GM12878 (cell line): ENCODE data around the gene PADI1. TPM values are rescaled to one million over a fixed set of nuclear protein-coding genes. Genes with fewer than 3 reads are reported as not detected.

Experiments
- ATAC-seq: fragments of 200-7000 bp; cut with Tn5 transposase; 3 replicates; pipeline ENCODE4 v1.9.1; 2020; ENCODE audit warnings: mild to moderate bottlenecking, moderate library complexity
- BruUV-seq: library from RNA; stranded (reverse); fragments of 400-500 nt; replicated peaks from 2 replicates; lab custom pipeline; 2021; lab: Mats Ljungman, UMichigan
- CTCF ChIA-PET: fragments of 300-600 bp; sonication (Branson Sonifier 250); formaldehyde crosslinking; extraction: SDS; loops from one replicate; lab custom pipeline; 2021; ENCODE audit warnings: inconsistent platforms; lab: Yijun Ruan, JAX
- POLR2A ChIA-PET: fragments of 350-600 bp; formaldehyde crosslinking; extraction: SDS; loops from one replicate; lab custom pipeline; 2021; ENCODE audit warnings: inconsistent platforms; lab: Charles Lee
- RAD21 ChIA-PET: fragments of 300-600 bp; sonication (Branson Sonifier 250); formaldehyde crosslinking; loops from one replicate; lab custom pipeline; 2023; ENCODE audit warnings: antibody characterized with exemption; ENCODE audit not compliant: unreplicated experiment; lab: Charles Lee
- SMC1A ChIA-PET: fragments of 300-600 bp; sonication (Branson Sonifier 250); formaldehyde crosslinking; loops from one replicate; lab custom pipeline; 2023; ENCODE audit not compliant: unreplicated experiment, uncharacterized antibody; lab: Charles Lee
- DNase-seq: peaks from one replicate; pipeline ENCODE4 v3.0.0-alpha.2; 2011; ENCODE audit warnings: low read depth, low spot score
- FAIRE-seq: peaks from 3 replicates; lab custom pipeline; 2011; peaks lifted over from hg19 to GRCh38; lab: Jason Lieb, UNC
- H2AFZ ChIP-seq: 2 replicates; pipeline ENCODE4 v1.6.0; 2011; ENCODE audit warnings: low read depth, low read length, control low read depth; ENCODE audit not compliant: control insufficient read depth
- H3K27ac ChIP-seq: 2 replicates; pipeline ENCODE4 v1.5.1; 2011; ENCODE audit warnings: control low read depth; ENCODE audit not compliant: control insufficient read depth, insufficient read depth
- H3K27me3 ChIP-seq, 2 experiments: replicated peaks in 1 of 2; 2 replicates each; pipeline versions ENCODE4 v1.6.0 to v1.6.1; 2011; ENCODE audit warnings: low read length in 1 of 2; ENCODE audit not compliant: control insufficient read depth in 2 of 2, insufficient read depth in 2 of 2
- H3K36me3 ChIP-seq, 2 experiments: 2 replicates each; pipeline ENCODE4 v1.5.1; 2011; ENCODE audit warnings: low read length in 1 of 2; ENCODE audit not compliant: control insufficient read depth in 2 of 2, insufficient read depth in 2 of 2
- H3K4me1 ChIP-seq: 2 replicates; pipeline ENCODE4 v1.6.1; 2011; ENCODE audit warnings: mild to moderate bottlenecking, low read length, moderate library complexity, mixed read lengths; ENCODE audit not compliant: control insufficient read depth, insufficient read depth
- H3K4me2 ChIP-seq: 2 replicates; pipeline ENCODE4 v1.6.0; 2011; ENCODE audit warnings: control low read depth; ENCODE audit not compliant: control insufficient read depth, insufficient read depth
- H3K4me3 ChIP-seq: fragments of 200-600 bp; sonication (generic); 2 replicates; pipeline ENCODE4 v1.5.1; 2016
- H3K79me2 ChIP-seq: 2 replicates; pipeline ENCODE4 v1.6.0; 2011; ENCODE audit warnings: low read length; ENCODE audit not compliant: control insufficient read depth, insufficient read depth
- H3K9ac ChIP-seq: 2 replicates; pipeline ENCODE4 v1.8.0; 2011; ENCODE audit warnings: low read length, control low read depth, mixed read lengths; ENCODE audit not compliant: control insufficient read depth, insufficient read depth
- H3K9me3 ChIP-seq: replicated peaks from 3 replicates; pipeline ENCODE4 v1.5.1; 2011; ENCODE audit warnings: mild to moderate bottlenecking, low read length; ENCODE audit not compliant: control insufficient read depth, insufficient read depth
- H4K20me1 ChIP-seq: 2 replicates; pipeline ENCODE4 v1.6.0; 2011; ENCODE audit not compliant: control insufficient read depth, insufficient read depth
- BHLHE40 ChIP-seq, 2 experiments: fragments of 450-650 bp in 1 of 2; IDR thresholded peaks; 2 replicates each; pipeline ENCODE4 v1.6.1; 2011 to 2017; ENCODE audit warnings: low read depth in 2 of 2, borderline replicate concordance in 1 of 2, improper control_type of control experiment in 1 of 2, low read length in 1 of 2, mild to moderate bottlenecking in 1 of 2
- DPF2 ChIP-seq: fragments of 450-650 bp; IDR thresholded peaks from 2 replicates; pipeline ENCODE4 v1.6.1; 2017; ENCODE audit warnings: mild to moderate bottlenecking
- EGR1 ChIP-seq, 2 experiments: IDR thresholded peaks; 1 replicate in 1 of 2; 2 replicates in 1 of 2; pipeline ENCODE4 v1.6.1; 2011 to 2012; ENCODE audit warnings: low read depth in 2 of 2, low read length in 2 of 2, borderline replicate concordance in 1 of 2, mild to moderate bottlenecking in 1 of 2, moderate library complexity in 1 of 2
- EP300 ChIP-seq, 2 experiments: fragments of 150-350 bp in 1 of 2; IDR thresholded peaks; 2 replicates each; pipeline ENCODE4 v1.6.1; 2011 to 2012; ENCODE audit warnings: low read depth in 2 of 2, low read length in 2 of 2, borderline replicate concordance in 1 of 2, improper control_type of control experiment in 1 of 2, inconsistent platforms in 1 of 2; ENCODE audit not compliant: control insufficient read depth in 1 of 2
- ETV6 ChIP-seq, 2 experiments: fragments of 450-650 bp in 1 of 2; IDR thresholded peaks in 1 of 2; conservative IDR thresholded peaks in 1 of 2; 2 replicates each; pipeline ENCODE4 v1.6.1; 2014; ENCODE audit warnings: antibody characterized with exemption in 1 of 2, borderline replicate concordance in 1 of 2, low read depth in 1 of 2, mild to moderate bottlenecking in 1 of 2, moderate library complexity in 1 of 2
- GATAD2B ChIP-seq: fragments of 450-650 bp; conservative IDR thresholded peaks from 2 replicates; pipeline ENCODE4 v1.6.1; 2017; ENCODE audit warnings: low read depth, mild to moderate bottlenecking, moderate library complexity
- IKZF2 ChIP-seq, 2 experiments: fragments of 450-650 bp; IDR thresholded peaks; 2 replicates each; pipeline ENCODE4 v1.6.1; 2017; ENCODE audit warnings: mild to moderate bottlenecking in 2 of 2, moderate library complexity in 2 of 2
- IRF4 ChIP-seq: IDR thresholded peaks from 2 replicates; pipeline ENCODE4 v1.6.1; 2011; ENCODE audit warnings: low read depth, low read length
- SMAD1 ChIP-seq: fragments of 450-650 bp; IDR thresholded peaks from 2 replicates; pipeline ENCODE4 v1.6.1; 2018; ENCODE audit warnings: mild to moderate bottlenecking, low read depth; ENCODE audit not compliant: partially characterized antibody
- SPI1 ChIP-seq: IDR thresholded peaks from 2 replicates; pipeline ENCODE4 v1.6.1; 2011; ENCODE audit warnings: low read depth, mild to moderate bottlenecking, low read length, moderate library complexity, borderline replicate concordance; ENCODE audit not compliant: insufficient read depth
- TBL1XR1 ChIP-seq: IDR thresholded peaks from 2 replicates; pipeline ENCODE4 v1.6.1; 2012; ENCODE audit warnings: low read depth, low read length, improper control_type of control experiment
- ZNF274 ChIP-seq: IDR thresholded peaks from one replicate; pipeline ENCODE4 v1.8.0; 2011; ENCODE audit not compliant: insufficient read length, insufficient read depth
- WGBS: methylation state at CpG from one replicate; pipeline ENCODE4 v1.1.6; 2016; ENCODE audit warnings: low lambda C conversion rate; ENCODE audit not compliant: insufficient replicate concordance, insufficient coverage; ENCODE audit errors: missing lambda C conversion rate; 5-methylcytosine and 5-hydroxymethylcytosine counted together
- in situ Hi-C: fragments of 300-500 bp; cut with MboI; formaldehyde crosslinking; loops from 9 replicates; pipeline ENCODE4 v1.14.3; 2018; ENCODE audit warnings: mixed read lengths
- intact Hi-C: fragments of 100-400 bp; cut with micrococcal nuclease; formaldehyde crosslinking; loops from one replicate; pipeline ENCODE4 v1.14.2; 2022; ENCODE audit not compliant: unreplicated experiment
- polyA plus RNA-seq, 11 experiments: library from polyadenylated mRNA; depleted of rRNA in 4 of 11; unstranded in 6 of 11; stranded (reverse) in 5 of 11; fragments of >200 nt; fragmentation: Nextera tagmentation in 4 of 11; fragmentation: Illumina TruSeq in 1 of 11; extraction: Ambion mirVana in 4 of 11; extraction: Trizol in 1 of 11; gene quantifications; 1 replicate in 1 of 11; 2 replicates in 10 of 11; pipeline versions ENCODE4 v1.2.1 to v1.2.3, GENCODE V29; 2011 to 2016; ENCODE audit warnings: inconsistent platforms in 2 of 11, missing spikeins in 2 of 11, low read depth in 1 of 11
- total RNA-seq, 4 experiments: library from RNA; depleted of rRNA in 3 of 4; stranded (reverse); fragments of >200 nt in 3 of 4; fragmentation: Illumina TruSeq in 1 of 4; extraction: Trizol in 1 of 4; gene quantifications; 2 replicates each; pipeline versions ENCODE4 v1.2.1 to v1.2.3, GENCODE V29; 2013 to 2021
- TF ChIP-seq, protein P1 (sequence below): IDR thresholded peaks from 2 replicates; pipeline ENCODE4 v1.6.1; 2011; ENCODE audit warnings: low read depth, mild to moderate bottlenecking, low read length, moderate library complexity, borderline replicate concordance; ENCODE audit errors: extremely low read depth

PADI1 gene
- total and polyA plus RNA-seq, 10 of the 15 experiments (the other 5 are each of a cell fraction or from before 2014, with no cell fraction given): 0.05 TPM; not detected in 9

DNA sequence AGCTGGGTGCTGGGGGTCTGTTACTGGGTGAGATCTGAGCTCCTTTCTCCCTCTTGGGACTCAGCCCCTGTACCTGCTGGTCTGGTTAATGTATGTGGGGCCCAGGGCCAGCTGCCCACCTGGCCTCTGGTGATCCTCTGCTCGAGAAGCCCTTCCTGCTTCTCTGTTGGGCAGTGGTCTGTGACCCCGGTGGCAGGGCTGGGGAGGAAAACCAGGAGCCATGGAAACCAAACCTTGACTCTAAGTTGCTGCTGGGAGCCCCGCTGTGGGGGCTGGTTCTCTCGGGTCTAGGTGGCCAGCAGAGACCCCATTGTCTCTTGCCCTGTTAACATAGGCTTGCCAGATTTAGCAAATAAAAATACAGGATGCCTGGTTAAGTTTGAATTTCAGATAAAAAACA lies 1.3 kb downstream of the PADI1 start (continued):
- TF ChIP-seq GATAD2B: no peak
- TF ChIP-seq EGR1 (IDR thresholded peaks at IDR 0.05; ENCODE audit: borderline replicate concordance in 1 of 2, low read depth in 2 of 2, low read length in 2 of 2): no peak
- no peak for TF ChIP-seq ETV6 (conservative IDR thresholded peaks at IDR 0.05 in 1 of 2, IDR thresholded peaks at IDR 0.05 in 1 of 2; ENCODE audit: borderline replicate concordance in 1 of 2, low read depth in 1 of 2)
- TF ChIP-seq, protein P1, sequence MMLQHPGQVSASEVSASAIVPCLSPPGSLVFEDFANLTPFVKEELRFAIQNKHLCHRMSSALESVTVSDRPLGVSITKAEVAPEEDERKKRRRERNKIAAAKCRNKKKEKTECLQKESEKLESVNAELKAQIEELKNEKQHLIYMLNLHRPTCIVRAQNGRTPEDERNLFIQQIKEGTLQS: no peak

DNA sequence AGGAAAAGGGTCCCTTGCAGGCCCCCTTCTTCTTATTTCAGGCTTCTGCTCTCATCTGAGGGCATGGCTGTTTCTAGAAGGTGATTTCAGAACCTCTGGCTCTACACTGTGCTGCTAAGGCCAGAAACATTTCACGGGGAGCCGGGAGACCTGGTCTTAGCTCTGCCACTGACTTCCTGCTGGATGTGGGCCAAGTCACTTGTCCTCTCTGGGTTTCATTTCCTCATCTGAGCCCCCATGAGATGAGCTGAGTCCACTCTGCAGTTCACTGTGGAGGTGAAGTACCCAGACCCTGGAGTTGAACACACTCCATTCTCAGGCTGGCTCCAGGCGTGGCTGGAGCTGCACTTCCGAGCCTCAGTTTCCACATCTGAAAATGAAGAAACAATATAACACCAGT lies 2.1 kb downstream of the PADI1 start:
- ChIA-PET CTCF (interaction anchor here (0.7 to 3.4 kb wide), 8 partner anchors 29 to 95 kb away, joined by 4 to 24 read pairs (median 4); no protein-coding TSS in a partner anchor), POLR2A (interaction anchor here (0.7 to 2.2 kb wide), 5 partner anchors 26 to 86 kb away, joined by 3 to 8 read pairs (median 5); no protein-coding TSS in a partner anchor), RAD21 (interaction anchor here (1.2 to 2.8 kb wide), 8 partner anchors 11 to 86 kb away, joined by 3 to 37 read pairs (median 6); no protein-coding TSS in a partner anchor), SMC1A (interaction anchor here (1.0 to 2.8 kb wide), 11 partner anchors 8 to 85 kb away, joined by 3 to 26 read pairs (median 5); no protein-coding TSS in a partner anchor)
- intact Hi-C loops: no loop called here
- 28% methylated on average over 4 of the region's 4 CpGs for WGBS
- Histone ChIP-seq H3K9ac (no peak overlapping the region), H3K27me3 (no peaks in the 10 kb centered on the region; a peak in 1 of 4 replicates), H3K36me3 (no peaks in the 10 kb centered on the region), H2AFZ (no peak overlapping the region), H3K9me3 (no peaks in the 10 kb centered on the region), H4K20me1 (no peaks in the 10 kb centered on the region), H3K79me2 (no peaks in the 10 kb centered on the region), H3K4me1 (peaks cover 14% of the 10 kb centered on the region), H3K27ac (no peak overlapping the region), H3K4me3 (no peak overlapping the region), H3K4me2 (no peak overlapping the region)
- BruUV-seq: no TSS peak
- DNase-seq (peak; percentile 60), FAIRE-seq (no peak), ATAC-seq (peak; percentile 86)
- in situ Hi-C loops: no loop called here
- TF ChIP-seq SPI1 (peak; percentile 97), ETV6 (conservative IDR thresholded peaks at IDR 0.05 in 1 of 2, IDR thresholded peaks at IDR 0.05 in 1 of 2; ENCODE audit: borderline replicate concordance in 1 of 2, low read depth in 1 of 2) (0 out of 4 replicates have a peak, but pooled peaks of 1 of the 2 experiments have one; percentile 31), IKZF2 (IDR thresholded peaks at IDR 0.05) (peak in 1 of 2 experiments; percentile 22; a peak in 1 of 4 replicates), TBL1XR1 (no peak), IRF4 (peak; percentile 58; the same call in 1 of the 2 replicates), DPF2 (peak; percentile 67), BHLHE40 (IDR thresholded peaks at IDR 0.05; ENCODE audit: borderline replicate concordance in 1 of 2, low read depth in 2 of 2, low read length in 1 of 2) (peak; percentile 50 to 58; a peak in 2 of 4 replicates), EP300 (IDR thresholded peaks at IDR 0.05; ENCODE audit: borderline replicate concordance in 1 of 2, control insufficient read depth in 1 of 2, low read depth in 2 of 2, low read length in 2 of 2) (peak in 1 of 2 experiments; percentile 47; a peak in 1 of 4 replicates), SMAD1 (peak; percentile 71), GATAD2B (peak; percentile 38; the same call in 1 of the 2 replicates), ZNF274 (no peak)
